ENCODE data around the gene IFFO2.

Gene IFFO2

DNA sequence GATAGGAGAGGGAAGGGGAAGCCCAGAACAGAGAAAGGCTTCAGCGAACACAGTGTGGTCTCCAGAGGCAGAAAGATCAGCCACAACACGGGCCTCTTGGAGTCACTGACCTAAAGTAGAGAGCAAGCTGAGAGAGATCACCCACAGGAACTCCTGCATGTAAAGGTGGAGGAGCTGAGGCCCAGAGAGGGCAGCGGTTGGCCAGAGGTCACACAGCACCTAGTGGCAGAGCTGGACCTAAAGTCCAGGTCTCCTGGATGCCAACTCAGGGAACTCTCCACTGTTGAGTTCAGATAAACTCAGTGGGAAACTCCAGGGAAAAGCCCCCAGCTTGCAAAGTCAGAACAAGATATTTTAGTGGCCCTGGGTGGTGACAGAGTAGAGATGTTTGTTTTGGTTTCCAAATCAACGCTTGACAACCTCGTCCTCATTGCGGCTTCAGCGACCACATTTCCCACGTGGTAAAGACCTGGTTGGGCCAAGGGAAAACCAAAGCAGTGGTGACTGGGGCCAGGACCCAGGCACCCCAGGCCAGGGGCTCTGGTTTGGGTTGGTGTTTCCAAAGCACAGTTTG lies 4.6 kb downstream of the IFFO2 start:
- peak overlapping the region; percentile 96 for H3K27ac Mint-ChIP-seq
- peaks cover 9% of the 10 kb centered on the region for H3K36me3 Mint-ChIP-seq (ENCODE audit: low read depth)
- no peak overlapping the region for H3K4me3 Mint-ChIP-seq
- peaks cover 84% of the 10 kb centered on the region for H3K4me1 Mint-ChIP-seq (ENCODE audit: low read depth)
- intact Hi-C loops (cut with micrococcal nuclease), result no loop called here
- no peaks in the 10 kb centered on the region for H3K9me3 Mint-ChIP-seq
- H3K27me3 Mint-ChIP-seq, result peaks cover 22% of the 10 kb centered on the region

- peaks cover 87% of the 10 kb centered on the region for H3K4me1 Mint-ChIP-seq (ENCODE audit: low read depth)
Measured at GRCh38 chr1:18951416-18951815, 5.1 kb downstream of the IFFO2 start.

DNA sequence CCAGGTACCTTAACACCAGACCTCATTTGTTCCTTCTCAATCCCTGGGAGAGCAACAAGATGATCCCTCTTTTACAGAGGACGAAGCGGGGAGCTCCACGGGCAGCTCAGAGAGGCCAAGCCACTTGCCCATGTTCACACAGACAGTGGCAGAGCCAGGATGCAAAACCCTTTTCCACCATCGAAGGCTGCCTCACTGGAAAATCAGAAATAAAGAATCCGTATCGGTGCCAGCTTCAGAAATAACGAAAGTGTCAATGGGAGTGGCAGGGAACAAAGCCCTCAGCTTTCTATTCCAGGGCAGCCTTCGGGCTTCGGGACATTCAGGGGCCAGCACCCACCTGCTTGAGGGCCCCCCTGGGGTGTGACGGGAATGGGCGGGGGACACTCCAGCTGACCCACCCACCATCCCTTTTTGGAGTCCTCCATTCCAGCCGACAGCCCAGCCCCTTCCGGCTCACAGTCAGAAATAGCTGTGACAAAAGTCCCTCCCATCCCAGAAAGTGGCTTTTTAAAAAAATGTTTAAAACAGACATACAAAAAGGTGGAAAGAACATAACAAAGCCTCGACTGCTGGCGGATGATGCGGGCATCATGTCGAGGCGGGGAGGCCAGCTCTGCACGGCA lies 6.0 kb downstream of the IFFO2 start:
- intact Hi-C loops (cut with micrococcal nuclease), result no loop called here
- peak overlapping the region; percentile 96 for H3K27ac Mint-ChIP-seq
- H3K36me3 Mint-ChIP-seq (ENCODE audit: low read depth), result peaks cover 5% of the 10 kb centered on the region
- H3K4me3 Mint-ChIP-seq, result peak overlapping the region; percentile 80
- peaks cover 20% of the 10 kb centered on the region for H3K27me3 Mint-ChIP-seq
- H3K4me1 Mint-ChIP-seq (ENCODE audit: low read depth), result peaks cover 92% of the 10 kb centered on the region
- no peaks in the 10 kb centered on the region for H3K9me3 Mint-ChIP-seq

More at GRCh38 chr1:18951416-18951815, 5.1 kb downstream of the IFFO2 start:
- intact Hi-C loops (cut with micrococcal nuclease), result no loop called here
- peaks cover 19% of the 10 kb centered on the region for H3K27me3 Mint-ChIP-seq
- H3K27ac Mint-ChIP-seq, result peak overlapping the region; percentile 96
- peak overlapping the region; percentile 80 for H3K4me3 Mint-ChIP-seq
- peaks cover 5% of the 10 kb centered on the region for H3K36me3 Mint-ChIP-seq (ENCODE audit: low read depth)
- H3K9me3 Mint-ChIP-seq, result no peaks in the 10 kb centered on the region

- Mint-ChIP-seq H3K27me3 (peaks cover 18% of the 10 kb centered on the region), H3K36me3 (ENCODE audit: low read depth) (peaks cover 5% of the 10 kb centered on the region), H3K9me3 (no peaks in the 10 kb centered on the region), H3K4me3 (peak overlapping the region; percentile 80), H3K27ac (peak overlapping the region; percentile 96), H3K4me1 (ENCODE audit: low read depth) (peaks cover 92% of the 10 kb centered on the region)
- intact Hi-C loops (cut with micrococcal nuclease), result no loop called here
Measured at GRCh38 chr1:18949686-18950400, 6.6 kb downstream of the IFFO2 start.

DNA sequence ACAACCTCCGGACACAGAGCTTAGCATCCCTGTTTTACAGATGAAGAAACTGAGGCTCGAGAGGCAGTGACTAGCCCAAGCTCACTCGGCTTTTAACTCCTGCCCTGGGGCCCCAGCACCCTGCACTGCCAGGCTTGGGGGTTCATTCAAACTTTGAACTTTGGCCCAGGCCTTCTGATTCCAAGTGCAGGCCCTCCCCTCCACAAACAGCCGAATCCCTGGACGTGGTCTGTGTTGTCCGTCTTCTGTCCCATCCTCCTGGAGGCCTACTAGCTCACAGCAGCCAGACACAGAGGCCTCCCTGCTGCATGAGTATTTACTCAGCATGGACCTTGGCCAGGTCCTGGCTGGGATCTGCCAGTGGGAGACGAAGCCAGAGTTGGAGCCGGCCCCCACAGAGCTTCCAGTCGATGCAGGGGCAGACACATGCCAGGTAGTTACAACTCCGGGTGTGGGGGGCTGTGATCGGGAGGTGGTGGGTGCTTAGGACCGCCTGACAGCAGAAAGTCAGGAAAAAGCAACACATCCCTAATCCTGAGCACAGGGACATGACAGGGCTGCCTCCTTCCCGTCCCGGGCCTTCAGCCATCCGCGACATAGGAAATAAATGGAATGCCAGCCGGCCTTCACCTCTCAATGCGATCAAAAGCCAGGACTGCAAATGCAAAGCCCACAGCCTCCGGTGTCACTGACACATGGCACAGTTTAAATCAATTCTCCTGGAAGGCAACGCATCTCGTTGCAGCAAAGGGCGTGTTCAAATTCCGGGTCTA lies 7.4 kb downstream of the IFFO2 start:
- peaks cover 12% of the 10 kb centered on the region for H3K27me3 Mint-ChIP-seq
- H3K4me3 Mint-ChIP-seq, result peak overlapping the region; percentile 80
- H3K27ac Mint-ChIP-seq, result peak overlapping the region; percentile 96
- peaks cover 90% of the 10 kb centered on the region for H3K4me1 Mint-ChIP-seq (ENCODE audit: low read depth)
- peaks cover 5% of the 10 kb centered on the region for H3K36me3 Mint-ChIP-seq (ENCODE audit: low read depth)
- H3K9me3 Mint-ChIP-seq, result no peaks in the 10 kb centered on the region
- intact Hi-C loops (cut with micrococcal nuclease), result no loop called here

DNA sequence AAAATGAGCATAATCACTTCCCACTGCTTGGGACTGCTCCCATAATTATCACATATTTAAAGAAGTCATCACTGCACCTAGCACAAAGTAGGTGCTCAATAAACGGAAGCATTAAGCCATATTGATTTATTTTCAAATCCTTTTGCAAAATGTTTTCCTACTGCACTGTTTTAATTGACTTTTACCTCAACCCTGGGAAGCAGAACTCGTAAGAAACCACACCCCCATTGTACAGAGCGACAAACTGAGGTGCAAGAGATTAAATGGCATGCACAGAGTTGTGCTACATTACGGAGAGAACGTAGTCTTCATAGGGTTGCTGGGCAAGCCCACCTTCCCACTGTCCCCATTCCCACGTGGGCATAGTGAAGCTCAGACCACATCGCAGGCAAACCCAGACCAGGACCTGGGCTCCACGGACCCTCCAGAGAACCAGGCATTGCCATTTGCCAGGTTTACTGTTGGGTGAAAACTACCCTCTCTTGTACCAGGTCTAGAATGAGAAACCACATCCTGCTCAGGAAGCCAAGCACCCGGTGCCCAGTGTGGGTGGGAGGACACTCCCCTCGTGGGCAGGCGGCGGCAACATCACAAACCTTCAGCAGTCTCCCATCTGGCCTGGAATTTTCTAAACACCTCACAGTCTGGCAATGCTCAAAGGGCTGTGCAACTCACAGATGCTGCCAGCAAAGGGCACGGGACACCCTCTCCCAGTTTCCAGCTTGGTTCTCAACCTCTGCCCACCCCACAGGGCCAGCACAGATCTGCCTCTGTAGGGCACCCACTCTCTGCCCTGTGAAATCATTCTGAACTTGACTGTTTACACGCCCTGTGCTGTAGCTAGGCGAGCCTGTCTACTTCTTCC lies 8.2 kb downstream of the IFFO2 start:
- intact Hi-C loops (cut with micrococcal nuclease), result no loop called here
- H3K36me3 Mint-ChIP-seq (ENCODE audit: low read depth), result no peaks in the 10 kb centered on the region
- no peaks in the 10 kb centered on the region for H3K9me3 Mint-ChIP-seq
- H3K4me3 Mint-ChIP-seq, result peak overlapping the region; percentile 2
- H3K4me1 Mint-ChIP-seq (ENCODE audit: low read depth), result peaks cover 82% of the 10 kb centered on the region
- H3K27me3 Mint-ChIP-seq, result peaks cover 5% of the 10 kb centered on the region
- H3K27ac Mint-ChIP-seq, result peak overlapping the region; percentile 96

DNA sequence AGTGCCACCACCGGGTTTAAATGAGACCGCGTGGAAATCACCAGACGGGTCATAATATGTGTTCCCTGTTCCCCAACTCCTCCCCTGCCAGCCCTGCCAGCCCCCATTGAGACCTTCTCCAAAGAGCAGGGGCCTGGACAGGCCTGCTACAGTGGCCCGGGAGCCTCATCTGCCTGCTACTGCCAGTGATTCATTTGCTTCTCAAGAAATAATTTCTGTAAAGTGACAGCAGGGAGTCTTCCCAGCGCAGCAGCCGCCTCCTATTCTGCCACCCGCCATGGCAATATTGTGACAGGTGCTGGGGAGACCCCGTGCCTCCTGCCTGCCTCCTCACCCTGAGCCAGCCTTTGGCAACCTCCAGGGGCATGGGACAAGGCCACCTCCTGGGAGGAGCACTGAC lies 8.9 kb downstream of the IFFO2 start:
- Mint-ChIP-seq H3K27ac (peak overlapping the region; percentile 33), H3K9me3 (no peaks in the 10 kb centered on the region), H3K27me3 (peaks cover 5% of the 10 kb centered on the region), H3K36me3 (ENCODE audit: low read depth) (no peaks in the 10 kb centered on the region), H3K4me3 (no peak overlapping the region), H3K4me1 (ENCODE audit: low read depth) (peaks cover 76% of the 10 kb centered on the region)
- intact Hi-C loops (cut with micrococcal nuclease), result no loop called here

GRCh38 chr1:18946550-18947381 lies 9.7 kb downstream of the IFFO2 start:
- Mint-ChIP-seq H3K36me3 (ENCODE audit: low read depth) (no peaks in the 10 kb centered on the region), H3K9me3 (no peaks in the 10 kb centered on the region), H3K27ac (peak overlapping the region; percentile 33), H3K27me3 (peaks cover 5% of the 10 kb centered on the region), H3K4me3 (no peak overlapping the region), H3K4me1 (ENCODE audit: low read depth) (peaks cover 76% of the 10 kb centered on the region)
- intact Hi-C loops (cut with micrococcal nuclease), result no loop called here

DNA sequence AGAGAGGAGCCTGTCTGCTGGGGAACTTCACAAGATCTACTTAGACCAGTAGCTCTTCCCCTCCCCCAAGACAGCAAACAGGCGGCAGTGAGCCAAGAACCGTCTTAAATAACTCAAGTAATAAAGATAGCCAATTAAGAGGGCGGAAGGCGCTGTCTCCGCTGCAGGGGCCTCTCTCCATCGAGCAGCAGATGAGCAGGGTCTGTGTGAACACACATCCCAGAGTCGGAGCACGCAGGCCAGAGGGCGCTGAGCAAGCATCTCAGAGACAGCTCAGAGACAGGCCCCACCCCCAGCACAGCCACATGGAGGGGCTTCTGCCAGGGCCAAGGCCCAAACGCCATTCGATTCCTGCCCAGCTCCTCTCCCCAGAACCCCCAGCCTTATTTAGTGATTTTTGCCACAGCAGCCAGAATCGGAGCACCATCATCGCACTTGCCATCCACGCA lies 11.1 kb downstream of the IFFO2 start:
- H3K9me3 Mint-ChIP-seq, result no peaks in the 10 kb centered on the region
- H3K36me3 Mint-ChIP-seq (ENCODE audit: low read depth), result no peaks in the 10 kb centered on the region
- H3K4me1 Mint-ChIP-seq (ENCODE audit: low read depth), result peaks cover 68% of the 10 kb centered on the region
- H3K4me3 Mint-ChIP-seq, result no peak overlapping the region
- no peak overlapping the region for H3K27ac Mint-ChIP-seq
- intact Hi-C loops (cut with micrococcal nuclease), result no loop called here
- H3K27me3 Mint-ChIP-seq, result peaks cover 6% of the 10 kb centered on the region

GRCh38 chr1:18944810-18945209 lies 11.7 kb downstream of the IFFO2 start:
- intact Hi-C loops (cut with micrococcal nuclease), result no loop called here
- H3K27ac Mint-ChIP-seq, result peak overlapping the region; percentile 20
- no peak overlapping the region for H3K4me3 Mint-ChIP-seq
- H3K9me3 Mint-ChIP-seq, result no peaks in the 10 kb centered on the region
- no peaks in the 10 kb centered on the region for H3K36me3 Mint-ChIP-seq (ENCODE audit: low read depth)
- H3K27me3 Mint-ChIP-seq, result peaks cover 8% of the 10 kb centered on the region
- H3K4me1 Mint-ChIP-seq (ENCODE audit: low read depth), result peaks cover 62% of the 10 kb centered on the region

- H3K36me3 Mint-ChIP-seq (ENCODE audit: low read depth), result no peaks in the 10 kb centered on the region
- H3K27ac Mint-ChIP-seq, result peak overlapping the region; percentile 20
- intact Hi-C loops (cut with micrococcal nuclease), result no loop called here
- peaks cover 54% of the 10 kb centered on the region for H3K4me1 Mint-ChIP-seq (ENCODE audit: low read depth)
- H3K4me3 Mint-ChIP-seq, result no peak overlapping the region
- H3K9me3 Mint-ChIP-seq, result no peaks in the 10 kb centered on the region
- peaks cover 8% of the 10 kb centered on the region for H3K27me3 Mint-ChIP-seq
Measured at GRCh38 chr1:18943914-18944572, 12.4 kb downstream of the IFFO2 start.

GRCh38 chr1:18943162-18943561 lies 13.3 kb downstream of the IFFO2 start:
- Mint-ChIP-seq H3K4me1 (ENCODE audit: low read depth) (peaks cover 46% of the 10 kb centered on the region), H3K27ac (no peak overlapping the region)
- intact Hi-C loops (cut with micrococcal nuclease), result no loop called here

More at GRCh38 chr1:18943162-18943561, 13.3 kb downstream of the IFFO2 start:
- Mint-ChIP-seq H3K36me3 (ENCODE audit: low read depth) (no peaks in the 10 kb centered on the region), H3K9me3 (no peaks in the 10 kb centered on the region), H3K4me3 (no peak overlapping the region), H3K27me3 (peaks cover 8% of the 10 kb centered on the region)

Data from dendritic cell treated with granulocyte-macrophage colony-stimulating factor and Interleukin-4, amounts not matched to agents 40 ng/mL and 50 ng/mL, for 4 days (primary cell).